ENCODE data around the gene MRO. TPM values are rescaled to one million over a fixed set of nuclear protein-coding genes. Genes with fewer than 3 reads are reported as not detected.
A peak's percentile ranks its signal among the peaks of the same experiment; 100 is the strongest.

MRO gene
- total RNA-seq, 1 donor from 2014 or later = 0.44 TPM

GRCh38 chr18:50820901-50821520 is 1.2 kb upstream of the MRO start:
- Histone ChIP-seq H3K4me1 (peaks cover 26% of the 10 kb centered on the region), H3K4me3 (no peak overlapping the region), H3K36me3 (no peaks in the 10 kb centered on the region), H3K9me3 (no peaks in the 10 kb centered on the region), H3K27ac (peak overlapping the region; percentile 51), H3K27me3 (ENCODE audit: low read depth) (peaks cover 4% of the 10 kb centered on the region)
- TF ChIP-seq CTCF (IDR thresholded peaks at IDR 0.05) = no peak
- intact Hi-C loops (cut with DNase I) = no loop called here
- peak in 1 of 2 donors; percentile 33 for ATAC-seq
- DNase-seq = no peak

GRCh38 chr18:50819027-50819727 is 639 bp downstream of the MRO start:
- Histone ChIP-seq H3K27ac (no peak overlapping the region), H3K4me1 (peaks cover 26% of the 10 kb centered on the region), H3K36me3 (no peaks in the 10 kb centered on the region), H3K27me3 (ENCODE audit: low read depth) (peaks cover 14% of the 10 kb centered on the region), H3K4me3 (peak overlapping the region; percentile 30), H3K9me3 (no peaks in the 10 kb centered on the region)
- DNase-seq = peak; percentile 55
- TF ChIP-seq CTCF (IDR thresholded peaks at IDR 0.05) = no peak
- ATAC-seq = peak; percentile 52 to 70
- intact Hi-C loops (cut with DNase I) = no loop called here

- intact Hi-C loops (cut with DNase I) = no loop called here
- no peak overlapping the region for H3K4me3 ChIP-seq
- no peak for DNase-seq
- H3K27me3 ChIP-seq (ENCODE audit: low read depth) = peaks cover 16% of the 10 kb centered on the region
- no peak for TF ChIP-seq CTCF (IDR thresholded peaks at IDR 0.05)
- H3K9me3 ChIP-seq = no peaks in the 10 kb centered on the region
- no peak for ATAC-seq
- H3K4me1 ChIP-seq = peaks cover 26% of the 10 kb centered on the region
- H3K36me3 ChIP-seq = no peaks in the 10 kb centered on the region
- H3K27ac ChIP-seq = no peak overlapping the region
These were observed 3.2 kb downstream of the MRO start for GRCh38 chr18:50816419-50817166.

- no peak for DNase-seq
- no peak for TF ChIP-seq CTCF (IDR thresholded peaks at IDR 0.05)
- no peaks in the 10 kb centered on the region for H3K9me3 ChIP-seq
- H3K27ac ChIP-seq = no peak overlapping the region
- H3K4me1 ChIP-seq = peaks cover 6% of the 10 kb centered on the region
- H3K36me3 ChIP-seq = no peaks in the 10 kb centered on the region
- no peak overlapping the region for H3K4me3 ChIP-seq
- intact Hi-C loops (cut with DNase I) = no loop called here
- ATAC-seq = no peak
- peaks cover 33% of the 10 kb centered on the region for H3K27me3 ChIP-seq (ENCODE audit: low read depth)
These were observed 5.4 kb downstream of the MRO start for GRCh38 chr18:50814395-50814794.

- H3K27ac ChIP-seq = no peak overlapping the region
- no peaks in the 10 kb centered on the region for H3K4me1 ChIP-seq
- no peak overlapping the region for H3K4me3 ChIP-seq
- peaks cover 33% of the 10 kb centered on the region for H3K27me3 ChIP-seq (ENCODE audit: low read depth)
- H3K36me3 ChIP-seq = no peaks in the 10 kb centered on the region
- TF ChIP-seq CTCF (IDR thresholded peaks at IDR 0.05) = no peak
- no peak for ATAC-seq
- intact Hi-C loops (cut with DNase I) = no loop called here
- no peak for DNase-seq
- H3K9me3 ChIP-seq = no peaks in the 10 kb centered on the region
These were observed 6.5 kb downstream of the MRO start for GRCh38 chr18:50813353-50813752.

Measured in lower lobe of right lung (tissue), 2 donors.